H9 (cell line): Measurements from ENCODE around the gene FARP2. TPM values are rescaled to one million over a fixed set of nuclear protein-coding genes. Genes with fewer than 3 reads are reported as not detected.

Experiments
- DNase-seq: peaks from one replicate; pipeline ENCODE4 v3.0.0-alpha.2; 2017
- H2AFZ ChIP-seq: one replicate; pipeline ENCODE4 v1.6.1; 2013; ENCODE audit warnings: mild to moderate bottlenecking, low read length, control low read depth, moderate library complexity
- H2AK5ac ChIP-seq: 2 replicates; pipeline ENCODE4 v1.6.1; 2013; ENCODE audit warnings: low read length, control low read depth, mixed read lengths; ENCODE audit not compliant: insufficient read length
- H2BK120ac ChIP-seq: one replicate; pipeline ENCODE4 v1.6.1; 2013; ENCODE audit warnings: low read depth, mild to moderate bottlenecking, low read length, control low read depth, inconsistent platforms; ENCODE audit not compliant: poor library complexity, severe bottlenecking
- H2BK12ac ChIP-seq: 2 replicates; pipeline ENCODE4 v1.6.1; 2013; ENCODE audit warnings: low read length, control low read depth, mixed read lengths, low read depth; ENCODE audit not compliant: insufficient read length
- H2BK15ac ChIP-seq: 2 replicates; pipeline ENCODE4 v1.6.1; 2013; ENCODE audit warnings: low read depth, low read length, control low read depth
- H2BK20ac ChIP-seq: one replicate; pipeline ENCODE4 v1.6.1; 2013; ENCODE audit warnings: low read depth, mild to moderate bottlenecking, low read length, control low read depth, inconsistent platforms; ENCODE audit not compliant: poor library complexity, severe bottlenecking
- H2BK5ac ChIP-seq: 2 replicates; pipeline ENCODE4 v1.6.1; 2013; ENCODE audit warnings: low read length, control low read depth, mixed read lengths; ENCODE audit not compliant: insufficient read length
- H3K14ac ChIP-seq: 2 replicates; pipeline ENCODE4 v1.6.1; 2013; ENCODE audit warnings: low read length, control low read depth; ENCODE audit not compliant: insufficient read depth
- H3K18ac ChIP-seq: 2 replicates; pipeline ENCODE4 v1.6.1; 2013; ENCODE audit warnings: low read depth, mild to moderate bottlenecking, mixed read lengths, low read length, control low read depth; ENCODE audit not compliant: insufficient read length
- H3K23ac ChIP-seq: 2 replicates; pipeline ENCODE4 v1.6.1; 2013; ENCODE audit warnings: low read length, control low read depth, mixed read lengths, low read depth; ENCODE audit not compliant: insufficient read length
- H3K23me2 ChIP-seq: 2 replicates; pipeline ENCODE4 v1.6.1; 2013; ENCODE audit warnings: low read depth, mild to moderate bottlenecking, mixed read lengths, low read length, control low read depth; ENCODE audit not compliant: insufficient read length, poor library complexity, severe bottlenecking
- H3K27ac ChIP-seq: 2 replicates; pipeline ENCODE4 v1.5.1; 2013; ENCODE audit warnings: low read length, control low read depth, mixed read lengths, low read depth; ENCODE audit not compliant: insufficient read length
- H3K27me3 ChIP-seq: 2 replicates; pipeline ENCODE4 v1.6.1; 2013; ENCODE audit warnings: low read length, control low read depth, inconsistent platforms; ENCODE audit not compliant: insufficient read depth
- H3K4ac ChIP-seq: 2 replicates; pipeline ENCODE4 v1.6.1; 2013; ENCODE audit warnings: low read depth, mild to moderate bottlenecking, control low read depth, inconsistent platforms, low read length, moderate library complexity
- H3K4me1 ChIP-seq: 2 replicates; pipeline ENCODE4 v1.6.1; 2013; ENCODE audit warnings: low read length, control low read depth, inconsistent platforms; ENCODE audit not compliant: insufficient read depth
- H3K4me2 ChIP-seq: 2 replicates; pipeline ENCODE4 v1.6.1; 2013; ENCODE audit warnings: low read length, control low read depth, mixed read lengths; ENCODE audit not compliant: insufficient read length, insufficient read depth
- H3K56ac ChIP-seq: 2 replicates; pipeline ENCODE4 v1.6.1; 2013; ENCODE audit warnings: low read depth, mild to moderate bottlenecking, mixed read lengths, low read length, control low read depth; ENCODE audit not compliant: insufficient read length
- H3K79me1 ChIP-seq: 2 replicates; pipeline ENCODE4 v1.6.1; 2013; ENCODE audit warnings: low read depth, mild to moderate bottlenecking, moderate library complexity, low read length, control low read depth, inconsistent platforms; ENCODE audit not compliant: insufficient read depth, poor library complexity, severe bottlenecking
- H3K79me2 ChIP-seq: 2 replicates; pipeline ENCODE4 v1.6.1; 2013; ENCODE audit warnings: low read length, control low read depth, inconsistent platforms; ENCODE audit not compliant: insufficient read depth
- H3K9ac ChIP-seq: 2 replicates; pipeline ENCODE4 v1.6.1; 2013; ENCODE audit warnings: low read length, control low read depth, mixed read lengths; ENCODE audit not compliant: insufficient read length; ENCODE audit errors: extremely low read depth
- H3K9me3 ChIP-seq: one replicate; pipeline ENCODE4 v1.6.1; 2013; ENCODE audit warnings: low read depth, low read length, inconsistent platforms; ENCODE audit not compliant: control insufficient read depth
- H3T11ph ChIP-seq: one replicate; pipeline ENCODE4 v1.6.1; 2013; ENCODE audit warnings: mild to moderate bottlenecking, low read length, control low read depth, inconsistent platforms
- H4K20me1 ChIP-seq: one replicate; pipeline ENCODE4 v1.6.1; 2013; ENCODE audit not compliant: control insufficient read depth, insufficient read length, insufficient read depth
- H4K5ac ChIP-seq: 2 replicates; pipeline ENCODE4 v1.6.1; 2013; ENCODE audit warnings: low read depth, mild to moderate bottlenecking, mixed read lengths, low read length, control low read depth; ENCODE audit not compliant: insufficient read length
- H4K8ac ChIP-seq: replicated peaks from 2 replicates; pipeline ENCODE4 v1.6.1; 2013; ENCODE audit warnings: low read length, control low read depth, mixed read lengths, low read depth; ENCODE audit not compliant: insufficient read length
- H4K91ac ChIP-seq: 2 replicates; pipeline ENCODE4 v1.6.1; 2013; ENCODE audit warnings: low read depth, mild to moderate bottlenecking, moderate library complexity, mixed read lengths, low read length, control low read depth; ENCODE audit not compliant: insufficient read length
- H3K27ac Mint-ChIP-seq, 3 experiments: 2 replicates in 2 of 3; 3 replicates in 1 of 3; pipeline ENCODE4 v1.8.0; 2020 to 2021; ENCODE audit warnings: mixed read lengths in 3 of 3, mild to moderate bottlenecking in 1 of 3, moderate library complexity in 1 of 3
- H3K27me3 Mint-ChIP-seq: 2 replicates; pipeline ENCODE4 v1.8.0; 2021; ENCODE audit warnings: low read depth, mild to moderate bottlenecking, moderate library complexity, mixed read lengths
- H3K36me3 Mint-ChIP-seq, 3 experiments: 2 replicates in 2 of 3; 3 replicates in 1 of 3; pipeline ENCODE4 v1.8.0; 2020 to 2021; ENCODE audit warnings: low read depth in 3 of 3, mixed read lengths in 3 of 3; ENCODE audit not compliant: insufficient read depth in 1 of 3
- H3K4me1 Mint-ChIP-seq, 2 experiments: 2 replicates each; pipeline ENCODE4 v1.8.0; 2020; ENCODE audit warnings: mixed read lengths in 2 of 2
- H3K4me3 Mint-ChIP-seq, 2 experiments: 2 replicates in 1 of 2; 3 replicates in 1 of 2; pipeline ENCODE4 v1.8.0; 2020 to 2021; ENCODE audit warnings: mild to moderate bottlenecking in 2 of 2, mixed read lengths in 2 of 2, moderate library complexity in 1 of 2
- H3K9me3 Mint-ChIP-seq, 2 experiments: 2 replicates in 1 of 2; 3 replicates in 1 of 2; pipeline ENCODE4 v1.8.0; 2020; ENCODE audit warnings: mild to moderate bottlenecking in 2 of 2, mixed read lengths in 2 of 2, moderate library complexity in 1 of 2
- WGBS: extraction: QIAGEN DNeasy Blood & Tissue Kit; methylation state at CpG from one replicate; pipeline ENCODE4 v1.1.7; 2013; ENCODE audit warnings: missing lambda C conversion rate, low lambda C conversion rate, mixed read lengths; ENCODE audit not compliant: insufficient read length; ENCODE audit errors: extremely low coverage; 5-methylcytosine and 5-hydroxymethylcytosine counted together
- total RNA-seq: library from RNA; stranded (reverse); gene quantifications from 2 replicates; pipeline ENCODE4 v1.2.1, GENCODE V29; 2021
- TF ChIP-seq, protein P1 (sequence below): fragments of 200-600 bp; sonication (generic); conservative IDR thresholded peaks from 3 replicates; pipeline ENCODE4 v1.8.0; 2021; ENCODE audit warnings: antibody characterized with exemption, mild to moderate bottlenecking

Gene FARP2
- total RNA-seq, 1 experiment from 2014 or later = 33.9 TPM

DNA sequence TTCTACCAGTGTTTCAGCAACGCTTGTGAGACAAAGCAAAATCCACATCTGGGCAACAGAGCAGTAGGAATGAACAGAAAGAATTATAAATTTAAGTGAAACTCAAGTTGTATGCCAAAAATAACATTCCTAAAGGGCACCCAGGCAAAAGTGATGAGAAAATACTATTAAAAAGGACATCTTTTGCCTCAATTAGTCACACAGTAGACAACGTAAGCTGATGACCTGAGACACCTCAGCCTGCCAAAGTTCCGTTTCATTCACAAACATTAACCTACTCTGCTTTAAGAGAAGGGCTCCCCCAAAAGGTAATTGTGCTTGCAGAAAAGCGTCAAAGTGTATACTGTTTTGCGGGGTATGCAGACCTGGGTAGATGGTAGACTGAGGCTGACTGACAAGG is 47.8 kb upstream of the FARP2 start:
- H2BK20ac ChIP-seq = no peak overlapping the region
- H4K20me1 ChIP-seq = no peaks in the 10 kb centered on the region
- H4K8ac ChIP-seq = no peak overlapping the region
- no peak overlapping the region for H3K4me2 ChIP-seq
- peaks cover 64% of the 10 kb centered on the region; the same call in 1 of the 2 replicates for H3K79me2 ChIP-seq
- no peak overlapping the region for H2BK120ac ChIP-seq
- no peak overlapping the region for H3K27ac ChIP-seq
- peaks cover 9% of the 10 kb centered on the region for H3K79me1 ChIP-seq
- no peak overlapping the region for H3K14ac ChIP-seq
- DNase-seq = no peak
- no peak overlapping the region for H3T11ph ChIP-seq
- H3K9me3 Mint-ChIP-seq = no peaks in the 10 kb centered on the region
- H3K56ac ChIP-seq = no peak overlapping the region
- no peak overlapping the region for H3K23ac ChIP-seq
- no CpG with 5 or more reads among the region's 5 CpGs for WGBS
- H3K9ac ChIP-seq = no peak overlapping the region
- peak overlapping the region in 1 of 3 experiments; percentile 15; a peak in 1 of 7 replicates for H3K27ac Mint-ChIP-seq
- H2BK12ac ChIP-seq = no peak overlapping the region
- H2BK15ac ChIP-seq = no peak overlapping the region
- H3K4me1 ChIP-seq = peaks cover 2% of the 10 kb centered on the region; the same call in 1 of the 2 replicates
- no peak overlapping the region for H2AK5ac ChIP-seq
- no peaks in the 10 kb centered on the region for H3K27me3 Mint-ChIP-seq
- H4K5ac ChIP-seq = no peak overlapping the region
- TF ChIP-seq, protein P1, sequence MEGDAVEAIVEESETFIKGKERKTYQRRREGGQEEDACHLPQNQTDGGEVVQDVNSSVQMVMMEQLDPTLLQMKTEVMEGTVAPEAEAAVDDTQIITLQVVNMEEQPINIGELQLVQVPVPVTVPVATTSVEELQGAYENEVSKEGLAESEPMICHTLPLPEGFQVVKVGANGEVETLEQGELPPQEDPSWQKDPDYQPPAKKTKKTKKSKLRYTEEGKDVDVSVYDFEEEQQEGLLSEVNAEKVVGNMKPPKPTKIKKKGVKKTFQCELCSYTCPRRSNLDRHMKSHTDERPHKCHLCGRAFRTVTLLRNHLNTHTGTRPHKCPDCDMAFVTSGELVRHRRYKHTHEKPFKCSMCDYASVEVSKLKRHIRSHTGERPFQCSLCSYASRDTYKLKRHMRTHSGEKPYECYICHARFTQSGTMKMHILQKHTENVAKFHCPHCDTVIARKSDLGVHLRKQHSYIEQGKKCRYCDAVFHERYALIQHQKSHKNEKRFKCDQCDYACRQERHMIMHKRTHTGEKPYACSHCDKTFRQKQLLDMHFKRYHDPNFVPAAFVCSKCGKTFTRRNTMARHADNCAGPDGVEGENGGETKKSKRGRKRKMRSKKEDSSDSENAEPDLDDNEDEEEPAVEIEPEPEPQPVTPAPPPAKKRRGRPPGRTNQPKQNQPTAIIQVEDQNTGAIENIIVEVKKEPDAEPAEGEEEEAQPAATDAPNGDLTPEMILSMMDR = no peak
- H3K18ac ChIP-seq = no peak overlapping the region
- H4K91ac ChIP-seq = no peak overlapping the region
- no peaks in the 10 kb centered on the region for H3K23me2 ChIP-seq
- no peak overlapping the region for H3K4me3 Mint-ChIP-seq
- H3K4ac ChIP-seq = no peak overlapping the region
- H2BK5ac ChIP-seq = no peak overlapping the region
- H3K9me3 ChIP-seq = no peaks in the 10 kb centered on the region
- H3K4me1 Mint-ChIP-seq = peaks cover 36 to 46% of the 10 kb centered on the region in 2 experiments
- H3K27me3 ChIP-seq = no peaks in the 10 kb centered on the region
- no peaks in the 10 kb centered on the region; a peak in 2 of 7 replicates for H3K36me3 Mint-ChIP-seq
- no peak overlapping the region for H2AFZ ChIP-seq
